GM23338 (cell line): Measurements from ENCODE around the gene FOXO3. TPM values are rescaled to one million over a fixed set of nuclear protein-coding genes. Genes with fewer than 3 reads are reported as not detected.
A peak's percentile ranks its signal among the peaks of the same experiment; 100 is the strongest.

Source experiments
- ATAC-seq: fragments of 200-7000 bp; cut with Tn5 transposase; 3 replicates; pipeline ENCODE4 v1.9.1; 2020
- DNase-seq: peaks from one replicate; pipeline ENCODE4 v3.0.0-alpha.2; 2015; ENCODE audit warnings: low spot score
- H2AFZ ChIP-seq: fragments of 200-600 bp; sonication (generic); 2 replicates; pipeline ENCODE4 v1.8.0; 2016; ENCODE audit warnings: antibody characterized with exemption, mild to moderate bottlenecking, moderate library complexity
- H3F3A ChIP-seq: fragments of 200-600 bp; sonication (generic); replicated peaks from 2 replicates; pipeline ENCODE4 v1.8.0; 2017; ENCODE audit warnings: antibody characterized with exemption, mixed run types, low read depth
- H3K27ac ChIP-seq: fragments of 200-600 bp; sonication (generic); 2 replicates; pipeline ENCODE4 v1.6.1; 2016; ENCODE audit warnings: low read depth
- H3K27me3 ChIP-seq: fragments of 200-600 bp; sonication (generic); 2 replicates; pipeline ENCODE4 v1.8.0; 2016; ENCODE audit warnings: mild to moderate bottlenecking, mixed run types, moderate library complexity; ENCODE audit not compliant: insufficient read depth
- H3K36me3 ChIP-seq: fragments of 200-600 bp; sonication (generic); 2 replicates; pipeline ENCODE4 v1.8.0; 2016; ENCODE audit warnings: mild to moderate bottlenecking; ENCODE audit not compliant: insufficient read depth
- H3K4me1 ChIP-seq: fragments of 200-600 bp; sonication (generic); 2 replicates; pipeline ENCODE4 v1.8.0; 2016; ENCODE audit warnings: mild to moderate bottlenecking, moderate library complexity; ENCODE audit not compliant: insufficient read depth
- H3K4me2 ChIP-seq: fragments of 200-600 bp; sonication (generic); 2 replicates; pipeline ENCODE4 v1.7.1; 2017; ENCODE audit warnings: mixed run types
- H3K4me3 ChIP-seq: fragments of 200-600 bp; sonication (generic); 2 replicates; pipeline ENCODE4 v1.6.1; 2016; ENCODE audit warnings: mixed run types
- H3K79me2 ChIP-seq: fragments of 200-600 bp; sonication (generic); replicated peaks from 2 replicates; pipeline ENCODE4 v1.8.0; 2017; ENCODE audit warnings: mild to moderate bottlenecking; ENCODE audit not compliant: insufficient read depth
- H3K9me2 ChIP-seq: fragments of 200-600 bp; sonication (generic); 2 replicates; pipeline ENCODE4 v1.8.0; 2017; ENCODE audit not compliant: insufficient read depth
- H4K20me1 ChIP-seq: fragments of 200-600 bp; sonication (generic); replicated peaks from 2 replicates; pipeline ENCODE4 v1.8.0; 2017; ENCODE audit warnings: mild to moderate bottlenecking; ENCODE audit not compliant: insufficient read depth
- H3K27ac Mint-ChIP-seq: 2 replicates; pipeline ENCODE4 v1.8.0; 2020; ENCODE audit warnings: inconsistent platforms, mild to moderate bottlenecking, moderate library complexity, mixed read lengths
- H3K27me3 Mint-ChIP-seq: 3 replicates; pipeline ENCODE4 v1.8.0; 2022; ENCODE audit warnings: low read depth, mild to moderate bottlenecking, moderate library complexity, mixed read lengths, inconsistent platforms; ENCODE audit not compliant: insufficient read depth, poor library complexity
- H3K36me3 Mint-ChIP-seq: 3 replicates; pipeline ENCODE4 v1.8.0; 2021; ENCODE audit warnings: low read depth, mild to moderate bottlenecking, inconsistent platforms, moderate library complexity, mixed read lengths
- H3K4me1 Mint-ChIP-seq: 3 replicates; pipeline ENCODE4 v1.8.0; 2020; ENCODE audit warnings: mild to moderate bottlenecking, inconsistent platforms, mixed read lengths
- H3K4me3 Mint-ChIP-seq: 3 replicates; pipeline ENCODE4 v1.8.0; 2021; ENCODE audit warnings: moderate library complexity, mild to moderate bottlenecking, inconsistent platforms, mixed read lengths
- H3K9me3 Mint-ChIP-seq: 3 replicates; pipeline ENCODE4 v1.8.0; 2020; ENCODE audit warnings: moderate library complexity, mild to moderate bottlenecking, inconsistent platforms, mixed read lengths
- EZH2phosphoT487 ChIP-seq: fragments of 200-600 bp; sonication (generic); IDR thresholded peaks from one replicate; pipeline ENCODE4 v1.8.1; 2018; ENCODE audit warnings: antibody characterized with exemption; ENCODE audit not compliant: unreplicated experiment
- NANOG ChIP-seq: IDR thresholded peaks from 2 replicates; pipeline ENCODE4 v1.6.1; 2016; ENCODE audit warnings: antibody characterized with exemption, borderline replicate concordance
- POLR2AphosphoS5 ChIP-seq: IDR thresholded peaks from 2 replicates; pipeline ENCODE4 v1.6.1; 2016; ENCODE audit warnings: antibody characterized with exemption, low read depth
- ZNF114 ChIP-seq: fragments of 250-450 bp; sonication (Bioruptor Pico); IDR thresholded peaks from 2 replicates; pipeline ENCODE4 v1.5.0; 2020; ENCODE audit warnings: mild to moderate bottlenecking, moderate library complexity
- long read RNA-seq: library from polyadenylated mRNA; unstranded; transcript quantifications from one replicate; pipeline ENCODE4 v2.0.0, GENCODE V29; 2020; ENCODE audit not compliant: unreplicated experiment
- polyA plus RNA-seq: library from polyadenylated mRNA; unstranded; fragments of >200 nt; fragmentation: Nextera tagmentation; extraction: Ambion mirVana; gene quantifications from 2 replicates; pipeline ENCODE4 v1.2.1, GENCODE V29; 2016
- total RNA-seq: library from RNA; depleted of rRNA; stranded (reverse); fragments of >200 nt; shearing (Covaris generic); gene quantifications from 2 replicates; pipeline ENCODE4 v1.2.3, GENCODE V29; 2014; rRNA removed
- TF ChIP-seq, protein P1 (sequence below): IDR thresholded peaks from one replicate; pipeline ENCODE4 v1.6.1; 2018; ENCODE audit warnings: antibody characterized with exemption; ENCODE audit not compliant: unreplicated experiment
- TF ChIP-seq, protein P2 (sequence below), 2 experiments: fragments of 200-600 bp in 1 of 2; sonication (generic) in 1 of 2; conservative IDR thresholded peaks; 2 replicates each; pipeline versions ENCODE4 v1.5.1 to v1.6.1; 2016 to 2017; ENCODE audit warnings: antibody characterized with exemption in 2 of 2, low read depth in 2 of 2, mild to moderate bottlenecking in 2 of 2, moderate library complexity in 1 of 2

FOXO3 gene
- total RNA-seq (20.2 and 20.4 TPM in 2 replicates), polyA plus RNA-seq (9.1 and 9.8 TPM in 2 replicates)
- long read RNA-seq, full-length matches to known transcripts, result 2 of 14 reads
- long read RNA-seq, partial matches to known transcripts, result 5 of 14 reads
- long read RNA-seq, other reads (novel, unspliced or antisense), result 7 of 14 reads

DNA sequence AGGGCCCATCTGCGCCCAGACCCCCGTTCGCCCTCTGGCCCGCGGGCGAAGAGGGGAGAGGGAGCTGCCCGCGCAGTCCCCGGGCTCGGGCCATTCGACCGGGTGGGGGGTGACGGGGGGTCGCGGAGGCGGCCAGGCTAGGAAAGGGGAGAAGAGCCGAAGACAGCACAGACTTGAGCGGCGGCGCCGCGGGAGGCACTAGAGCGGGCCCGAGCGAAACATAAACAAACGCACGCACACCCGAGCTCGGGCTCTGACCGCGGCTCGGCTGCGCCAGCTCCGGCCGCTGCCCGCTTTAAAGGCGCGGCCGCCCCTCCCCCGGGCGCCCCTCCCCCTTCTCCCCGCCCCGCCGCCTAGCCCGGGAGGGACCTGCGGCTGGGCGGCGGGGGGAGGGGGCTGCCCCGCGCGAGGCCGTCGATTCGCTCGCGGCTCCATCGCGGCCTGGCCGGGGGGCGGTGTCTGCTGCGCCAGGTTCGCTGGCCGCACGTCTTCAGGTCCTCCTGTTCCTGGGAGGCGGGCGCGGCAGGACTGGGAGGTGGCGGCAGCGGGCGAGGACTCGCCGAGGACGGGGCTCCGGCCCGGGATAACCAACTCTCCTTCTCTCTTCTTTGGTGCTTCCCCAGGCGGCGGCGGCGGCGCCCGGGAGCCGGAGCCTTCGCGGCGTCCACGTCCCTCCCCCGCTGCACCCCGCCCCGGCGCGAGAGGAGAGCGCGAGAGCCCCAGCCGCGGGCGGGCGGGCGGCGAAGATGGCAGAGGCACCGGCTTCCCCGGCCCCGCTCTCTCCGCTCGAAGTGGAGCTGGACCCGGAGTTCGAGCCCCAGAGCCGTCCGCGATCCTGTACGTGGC lies at the start of gene FOXO3:
TSS of gene FOXO3 (plus strand) at position 455 of the 846 bp plus-strand sequence. CDS start at position 747, 292 bp downstream.
- Histone ChIP-seq H3K9me2 (no peaks in the 10 kb centered on the region), H3K4me2 (peak within 1 kb of the TSS; percentile 85), H3K79me2 (peaks cover 37% of the 10 kb centered on the region), H3K36me3 (no peaks in the 10 kb centered on the region), H2AFZ (peak within 1 kb of the TSS; percentile 76), H3K27me3 (peaks cover 42% of the 10 kb centered on the region), H3K4me1 (peaks cover 42% of the 10 kb centered on the region), H3K27ac (peak within 1 kb of the TSS; percentile 86), H3K4me3 (peak within 1 kb of the TSS; percentile 97), H3F3A (0 out of 2 replicates have a peak, but pooled peaks cover 3% of the 10 kb centered on the region), H4K20me1 (peaks cover 16% of the 10 kb centered on the region)
- peaks cover 6% of the 10 kb centered on the region; the same call in 2 of the 3 replicates for H3K9me3 Mint-ChIP-seq
- peaks cover 34% of the 10 kb centered on the region for H3K4me1 Mint-ChIP-seq
- DNase-seq, result peak; percentile 87
- peaks cover 28% of the 10 kb centered on the region for H3K27me3 Mint-ChIP-seq
- TF ChIP-seq POLR2AphosphoS5 (peak; percentile 73), NANOG (no peak)
- H3K27ac Mint-ChIP-seq, result no peak within 1 kb of the TSS
- peaks cover 5% of the 10 kb centered on the region; the same call in 2 of the 3 replicates for H3K36me3 Mint-ChIP-seq
- peak within 1 kb of the TSS; percentile 97 for H3K4me3 Mint-ChIP-seq
- ATAC-seq, result peak; percentile 16

DNA sequence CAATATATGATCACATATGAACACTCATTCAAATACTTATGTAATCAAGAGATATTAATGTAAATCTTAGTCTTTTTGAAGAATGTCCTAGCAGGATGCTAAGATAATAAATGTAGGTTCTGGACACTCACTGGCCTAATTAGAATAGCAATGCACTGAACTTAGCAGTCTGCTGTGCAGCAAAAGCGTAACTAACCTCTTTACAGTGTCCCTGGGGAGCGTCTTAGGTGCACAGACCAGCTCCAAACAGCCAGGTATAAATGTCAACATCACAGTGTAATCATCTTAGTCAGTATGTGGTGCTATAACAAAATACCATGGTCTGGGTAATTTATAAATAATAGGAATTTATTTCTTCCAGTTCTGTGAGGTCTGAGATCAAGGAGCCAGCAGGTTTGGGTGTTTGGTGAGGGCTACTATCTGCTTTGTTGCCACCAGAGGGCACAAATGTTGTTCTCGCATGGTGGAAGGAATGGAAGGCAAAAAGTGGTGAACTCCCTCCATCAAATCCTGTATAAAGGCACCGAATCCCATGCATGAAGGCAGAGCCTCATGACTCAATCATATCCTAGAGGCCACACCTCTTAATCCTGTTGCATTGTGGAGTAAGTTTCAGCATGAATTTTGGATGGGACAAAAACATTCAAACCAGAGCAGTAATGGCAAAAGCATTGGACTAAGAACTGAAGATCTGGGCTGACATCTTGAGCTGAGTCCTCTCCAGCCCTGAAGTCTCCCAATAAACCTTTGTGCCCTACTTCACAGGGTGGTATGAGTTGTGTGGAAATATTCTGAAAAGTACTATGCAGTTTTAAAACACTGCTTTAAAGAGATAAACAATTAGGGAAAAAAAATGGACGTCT lies 41.8 kb upstream of the FOXO3 start:
- Histone ChIP-seq H3K36me3 (no peaks in the 10 kb centered on the region), H3K79me2 (no peaks in the 10 kb centered on the region), H2AFZ (no peak overlapping the region), H3K27me3 (no peaks in the 10 kb centered on the region), H3K4me2 (no peak overlapping the region), H3K4me3 (no peak overlapping the region), H4K20me1 (no peaks in the 10 kb centered on the region), H3F3A (no peaks in the 10 kb centered on the region), H3K9me2 (no peaks in the 10 kb centered on the region), H3K27ac (no peak overlapping the region), H3K4me1 (no peaks in the 10 kb centered on the region)
- H3K4me3 Mint-ChIP-seq, result no peak overlapping the region
- H3K4me1 Mint-ChIP-seq, result no peaks in the 10 kb centered on the region; the same call in 1 of the 3 replicates
- TF ChIP-seq EZH2phosphoT487 (no peak), ZNF114 (no peak), NANOG (no peak)
- TF ChIP-seq, protein P1, sequence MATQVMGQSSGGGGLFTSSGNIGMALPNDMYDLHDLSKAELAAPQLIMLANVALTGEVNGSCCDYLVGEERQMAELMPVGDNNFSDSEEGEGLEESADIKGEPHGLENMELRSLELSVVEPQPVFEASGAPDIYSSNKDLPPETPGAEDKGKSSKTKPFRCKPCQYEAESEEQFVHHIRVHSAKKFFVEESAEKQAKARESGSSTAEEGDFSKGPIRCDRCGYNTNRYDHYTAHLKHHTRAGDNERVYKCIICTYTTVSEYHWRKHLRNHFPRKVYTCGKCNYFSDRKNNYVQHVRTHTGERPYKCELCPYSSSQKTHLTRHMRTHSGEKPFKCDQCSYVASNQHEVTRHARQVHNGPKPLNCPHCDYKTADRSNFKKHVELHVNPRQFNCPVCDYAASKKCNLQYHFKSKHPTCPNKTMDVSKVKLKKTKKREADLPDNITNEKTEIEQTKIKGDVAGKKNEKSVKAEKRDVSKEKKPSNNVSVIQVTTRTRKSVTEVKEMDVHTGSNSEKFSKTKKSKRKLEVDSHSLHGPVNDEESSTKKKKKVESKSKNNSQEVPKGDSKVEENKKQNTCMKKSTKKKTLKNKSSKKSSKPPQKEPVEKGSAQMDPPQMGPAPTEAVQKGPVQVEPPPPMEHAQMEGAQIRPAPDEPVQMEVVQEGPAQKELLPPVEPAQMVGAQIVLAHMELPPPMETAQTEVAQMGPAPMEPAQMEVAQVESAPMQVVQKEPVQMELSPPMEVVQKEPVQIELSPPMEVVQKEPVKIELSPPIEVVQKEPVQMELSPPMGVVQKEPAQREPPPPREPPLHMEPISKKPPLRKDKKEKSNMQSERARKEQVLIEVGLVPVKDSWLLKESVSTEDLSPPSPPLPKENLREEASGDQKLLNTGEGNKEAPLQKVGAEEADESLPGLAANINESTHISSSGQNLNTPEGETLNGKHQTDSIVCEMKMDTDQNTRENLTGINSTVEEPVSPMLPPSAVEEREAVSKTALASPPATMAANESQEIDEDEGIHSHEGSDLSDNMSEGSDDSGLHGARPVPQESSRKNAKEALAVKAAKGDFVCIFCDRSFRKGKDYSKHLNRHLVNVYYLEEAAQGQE, result no peak
- TF ChIP-seq, protein P2, sequence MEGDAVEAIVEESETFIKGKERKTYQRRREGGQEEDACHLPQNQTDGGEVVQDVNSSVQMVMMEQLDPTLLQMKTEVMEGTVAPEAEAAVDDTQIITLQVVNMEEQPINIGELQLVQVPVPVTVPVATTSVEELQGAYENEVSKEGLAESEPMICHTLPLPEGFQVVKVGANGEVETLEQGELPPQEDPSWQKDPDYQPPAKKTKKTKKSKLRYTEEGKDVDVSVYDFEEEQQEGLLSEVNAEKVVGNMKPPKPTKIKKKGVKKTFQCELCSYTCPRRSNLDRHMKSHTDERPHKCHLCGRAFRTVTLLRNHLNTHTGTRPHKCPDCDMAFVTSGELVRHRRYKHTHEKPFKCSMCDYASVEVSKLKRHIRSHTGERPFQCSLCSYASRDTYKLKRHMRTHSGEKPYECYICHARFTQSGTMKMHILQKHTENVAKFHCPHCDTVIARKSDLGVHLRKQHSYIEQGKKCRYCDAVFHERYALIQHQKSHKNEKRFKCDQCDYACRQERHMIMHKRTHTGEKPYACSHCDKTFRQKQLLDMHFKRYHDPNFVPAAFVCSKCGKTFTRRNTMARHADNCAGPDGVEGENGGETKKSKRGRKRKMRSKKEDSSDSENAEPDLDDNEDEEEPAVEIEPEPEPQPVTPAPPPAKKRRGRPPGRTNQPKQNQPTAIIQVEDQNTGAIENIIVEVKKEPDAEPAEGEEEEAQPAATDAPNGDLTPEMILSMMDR (conservative IDR thresholded peaks at IDR 0.05; ENCODE audit: low read depth in 2 of 2), result peak; percentile 68 to 81
- H3K36me3 Mint-ChIP-seq, result peaks cover 2% of the 10 kb centered on the region
- ATAC-seq, result peak; percentile 87
- no peak overlapping the region for H3K27ac Mint-ChIP-seq
- peak; percentile 76 for DNase-seq
- peaks cover 9% of the 10 kb centered on the region for H3K9me3 Mint-ChIP-seq
- H3K27me3 Mint-ChIP-seq, result peaks cover 3% of the 10 kb centered on the region
